ENCODE data around the gene ENOX2. TPM values are rescaled to one million over a fixed set of nuclear protein-coding genes. Genes with fewer than 3 reads are reported as not detected.

Gene ENOX2
- total RNA-seq, 4 donors from 2014 or later, result 8.0 to 28.0 (median 15.2) TPM

GRCh38 chrX:130772776-130773143 is 130.2 kb downstream of the ENOX2 start:
- no peak for DNase-seq (ENCODE audit: low spot score in 2 of 2)
- TF ChIP-seq POLR2A (IDR thresholded peaks at IDR 0.05) (no peak), EP300 (IDR thresholded peaks at IDR 0.05) (no peak), CTCF (IDR thresholded peaks at IDR 0.05) (no peak)
- H3K27ac ChIP-seq, result no peak overlapping the region
- H3K4me3 ChIP-seq, result no peak overlapping the region
- WGBS, 2 donors, result 71 to 78% methylated on average over 4 of the region's 4 CpGs
- H3K36me3 ChIP-seq, result no peaks in the 10 kb centered on the region
- no peaks in the 10 kb centered on the region for H3K4me1 ChIP-seq
- no peaks in the 10 kb centered on the region for H3K9me3 ChIP-seq
- peaks cover 0 to 4% of the 10 kb centered on the region in 2 donors for H3K27me3 ChIP-seq

- H3K4me1 ChIP-seq, result no peaks in the 10 kb centered on the region
- TF ChIP-seq CTCF (IDR thresholded peaks at IDR 0.05) (no peak), EP300 (IDR thresholded peaks at IDR 0.05) (no peak), POLR2A (IDR thresholded peaks at IDR 0.05) (no peak)
- H3K27ac ChIP-seq, result no peak overlapping the region
- peaks cover 0 to 9% of the 10 kb centered on the region in 2 donors for H3K27me3 ChIP-seq
- DNase-seq (ENCODE audit: low spot score in 2 of 2), result no peak
- WGBS, 2 donors, result 58 to 75% methylated on average over 4 of the region's 4 CpGs
- H3K9me3 ChIP-seq, result no peaks in the 10 kb centered on the region
- H3K4me3 ChIP-seq, result no peak overlapping the region
- H3K36me3 ChIP-seq, result no peaks in the 10 kb centered on the region
Measured at GRCh38 chrX:130772105-130772775, 130.8 kb downstream of the ENOX2 start.

- Histone ChIP-seq H3K27ac (no peak overlapping the region), H3K36me3 (no peaks in the 10 kb centered on the region), H3K4me3 (no peak overlapping the region), H3K9me3 (no peaks in the 10 kb centered on the region), H3K4me1 (no peaks in the 10 kb centered on the region), H3K27me3 (peaks cover 0 to 9% of the 10 kb centered on the region in 2 donors)
- WGBS, 2 donors, result 58 to 90% methylated on average over 1 of the region's 1 CpG
- DNase-seq (ENCODE audit: low spot score in 2 of 2), result no peak
- TF ChIP-seq POLR2A (IDR thresholded peaks at IDR 0.05), result no peak
- TF ChIP-seq CTCF (IDR thresholded peaks at IDR 0.05), result no peak
- TF ChIP-seq EP300 (IDR thresholded peaks at IDR 0.05), result no peak
Measured at GRCh38 chrX:130771648-130772047, 131.4 kb downstream of the ENOX2 start.

GRCh38 chrX:130771230-130771629 is 131.8 kb downstream of the ENOX2 start:
- no peaks in the 10 kb centered on the region for H3K4me1 ChIP-seq
- H3K4me3 ChIP-seq, result no peak overlapping the region
- 50 to 87% methylated on average over 2 of the region's 2 CpGs for WGBS, 2 donors
- TF ChIP-seq POLR2A (IDR thresholded peaks at IDR 0.05), result no peak
- no peak for TF ChIP-seq CTCF (IDR thresholded peaks at IDR 0.05)
- no peak for TF ChIP-seq EP300 (IDR thresholded peaks at IDR 0.05)
- no peaks in the 10 kb centered on the region for H3K36me3 ChIP-seq
- no peak overlapping the region for H3K27ac ChIP-seq
- H3K9me3 ChIP-seq, result no peaks in the 10 kb centered on the region
- H3K27me3 ChIP-seq, result peaks cover 0 to 9% of the 10 kb centered on the region in 2 donors
- no peak for DNase-seq (ENCODE audit: low spot score in 2 of 2)

- no peak overlapping the region for H3K27ac ChIP-seq
- no peak overlapping the region for H3K4me3 ChIP-seq
- TF ChIP-seq CTCF (IDR thresholded peaks at IDR 0.05) (no peak), EP300 (IDR thresholded peaks at IDR 0.05) (no peak), POLR2A (IDR thresholded peaks at IDR 0.05) (no peak)
- H3K27me3 ChIP-seq, result peaks cover 0 to 9% of the 10 kb centered on the region in 2 donors
- H3K9me3 ChIP-seq, result no peaks in the 10 kb centered on the region
- no peaks in the 10 kb centered on the region for H3K4me1 ChIP-seq
- no peak for DNase-seq (ENCODE audit: low spot score in 2 of 2)
- H3K36me3 ChIP-seq, result no peaks in the 10 kb centered on the region
- 42 to 45% methylated on average over 3 of the region's 3 CpGs for WGBS, 2 donors
Measured at GRCh38 chrX:130770615-130771014, 132.4 kb downstream of the ENOX2 start.

All from tibial nerve (tissue), 4 donors.